Common myeloid progenitor, CD34-positive (primary cell): Measurements from ENCODE around the gene NUDT4.

Experiments used
- CTCF ChIA-PET: fragments of 350-600 bp; sonication (Branson Sonifier 250); formaldehyde crosslinking; loops from one replicate; lab custom pipeline; 2021; ENCODE audit warnings: antibody characterized with exemption; lab: Charles Lee
- POLR2A ChIA-PET: fragments of 350-600 bp; sonication (Branson Sonifier 250); formaldehyde crosslinking; loops from one replicate; lab custom pipeline; 2021; ENCODE audit warnings: antibody characterized with exemption; lab: Charles Lee
- DNase-seq, 3 donors: peaks; one replicate each; pipeline versions ENCODE4 v3.0.0 to v3.0.0-alpha.2; 2013
- H3K27ac ChIP-seq, 2 experiments: 1 replicate in 1 of 2; 2 replicates in 1 of 2; pipeline ENCODE4 v1.7.0; 2013; ENCODE audit warnings: inconsistent platforms in 2 of 2, low read length in 2 of 2, mild to moderate bottlenecking in 2 of 2, low read depth in 1 of 2, moderate library complexity in 1 of 2; ENCODE audit not compliant: severe bottlenecking in 2 of 2, insufficient read depth in 1 of 2, poor library complexity in 1 of 2
- H3K27me3 ChIP-seq, 5 experiments: replicated peaks in 2 of 5; 1 replicate in 3 of 5; 2 replicates in 2 of 5; pipeline versions ENCODE4 v1.6.1 to v1.7.0; 2013; ENCODE audit warnings: low read length in 4 of 5, mild to moderate bottlenecking in 2 of 5, moderate library complexity in 2 of 5, inconsistent platforms in 1 of 5; ENCODE audit not compliant: insufficient read depth in 5 of 5, control insufficient read depth in 4 of 5
- H3K36me3 ChIP-seq, 4 experiments: 1 replicate in 2 of 4; 2 replicates in 2 of 4; pipeline versions ENCODE4 v1.6.1 to v1.7.0; 2013; ENCODE audit warnings: low read length in 3 of 4, control low read depth in 1 of 4, mild to moderate bottlenecking in 1 of 4; ENCODE audit not compliant: control insufficient read depth in 4 of 4, insufficient read depth in 4 of 4
- H3K4me1 ChIP-seq, 4 experiments: 1 replicate in 3 of 4; 2 replicates in 1 of 4; pipeline versions ENCODE4 v1.6.1 to v1.7.1; 2013; ENCODE audit warnings: low read length in 3 of 4, mild to moderate bottlenecking in 3 of 4, control low read depth in 1 of 4, inconsistent platforms in 1 of 4, moderate library complexity in 1 of 4; ENCODE audit not compliant: control insufficient read depth in 4 of 4, insufficient read depth in 4 of 4; ENCODE audit errors: control extremely low read depth in 1 of 4
- H3K4me3 ChIP-seq, 7 experiments: 1 replicate in 4 of 7; 2 replicates in 3 of 7; pipeline versions ENCODE4 v1.5.1 to v1.7.0; 2013; ENCODE audit warnings: mild to moderate bottlenecking in 7 of 7, low read length in 6 of 7, moderate library complexity in 6 of 7, inconsistent platforms in 2 of 7, low read depth in 2 of 7, control low read depth in 1 of 7; ENCODE audit not compliant: insufficient read depth in 4 of 7, control insufficient read depth in 1 of 7; ENCODE audit errors: extremely low read depth in 1 of 7
- H3K9me3 ChIP-seq, 5 experiments: 1 replicate in 4 of 5; 2 replicates in 1 of 5; pipeline versions ENCODE4 v1.6.1 to v1.7.1; 2013; ENCODE audit warnings: low read length in 4 of 5, mild to moderate bottlenecking in 2 of 5, inconsistent platforms in 1 of 5, low read depth in 1 of 5, moderate library complexity in 1 of 5; ENCODE audit not compliant: control insufficient read depth in 4 of 5, insufficient read depth in 2 of 5; ENCODE audit errors: control extremely low read depth in 1 of 5
- WGBS: methylation state at CpG from one replicate; pipeline ENCODE4 v1.1.5; 2013; ENCODE audit not compliant: insufficient coverage; 5-methylcytosine and 5-hydroxymethylcytosine counted together

NUDT4 gene

GRCh38 chr12:93453633-93454032 is 75.9 kb downstream of the NUDT4 start:
- WGBS, result 91% methylated on average over 5 of the region's 5 CpGs
- Histone ChIP-seq H3K27ac (no peak overlapping the region), H3K4me3 (no peak overlapping the region), H3K4me1 (no peaks in the 10 kb centered on the region), H3K9me3 (no peaks in the 10 kb centered on the region), H3K36me3 (no peaks in the 10 kb centered on the region), H3K27me3 (no peaks in the 10 kb centered on the region)
- CTCF ChIA-PET, result interaction anchor here (1.2 kb wide), 1 partner anchor 12 kb away, joined by 5 read pairs; no protein-coding TSS in a partner anchor
- no peak for DNase-seq
- POLR2A ChIA-PET, result no interaction called here

- no peak for DNase-seq
- Histone ChIP-seq H3K27ac (no peak overlapping the region), H3K36me3 (no peaks in the 10 kb centered on the region), H3K4me3 (no peak overlapping the region), H3K27me3 (no peaks in the 10 kb centered on the region), H3K9me3 (no peaks in the 10 kb centered on the region), H3K4me1 (peaks cover 0 to 9% (median 2%) of the 10 kb centered on the region in 4 experiments)
- no CpG with 5 or more reads among the region's 2 CpGs for WGBS
- CTCF ChIA-PET, result interaction anchor here (1.2 kb wide), 1 partner anchor 10 kb away, joined by 3 read pairs; no protein-coding TSS in a partner anchor
- POLR2A ChIA-PET, result interaction anchor here (0.7 kb wide), 1 partner anchor 34 kb away, joined by 3 read pairs; no protein-coding TSS in a partner anchor
Observed at GRCh38 chr12:93456077-93456476, 78.4 kb downstream of the NUDT4 start.
